RWPE1 (cell line): ENCODE measurements around the gene XXYLT1.
"Not testable (repeated sequence)": the region's sequence is repeated elsewhere in the genome, so short reads cannot be mapped to it uniquely, and the experiment has no call there.

Experiments
- CTCF ChIA-PET: fragments of 350-600 bp; sonication (Branson Sonifier 250); formaldehyde crosslinking; extraction: SDS; loops from one replicate; lab custom pipeline; 2021; lab: Yijun Ruan, JAX
- POLR2A ChIA-PET: fragments of 400-600 bp; formaldehyde crosslinking; extraction: SDS; loops from one replicate; lab custom pipeline; 2020; ENCODE audit warnings: antibody characterized with exemption; ENCODE audit not compliant: low non-redundant PET; lab: Yijun Ruan, JAX
- DNase-seq: peaks from one replicate; pipeline ENCODE4 v3.0.0; 2012; ENCODE audit warnings: low spot score
- H3K27ac ChIP-seq: fragments of 450-650 bp; 2 replicates; pipeline ENCODE4 v1.5.1; 2017
- CTCF ChIP-seq: fragments of 450-650 bp; conservative IDR thresholded peaks from 2 replicates; pipeline ENCODE4 v1.5.1; 2017; ENCODE audit warnings: low read depth, mild to moderate bottlenecking

Gene XXYLT1

GRCh38 chr3:195038161-195038560 lies 232.8 kb downstream of the XXYLT1 start:
- no peak for TF ChIP-seq CTCF
- H3K27ac ChIP-seq: no peak overlapping the region
- no peak for DNase-seq
- ChIA-PET POLR2A (no interaction called here), CTCF (no interaction called here)

- POLR2A ChIA-PET, DNase-seq, CTCF ChIA-PET, H3K27ac ChIP-seq: not testable (repeated sequence)
Observed at GRCh38 chr3:195037586-195037985, 233.4 kb downstream of the XXYLT1 start.

GRCh38 chr3:195036974-195037373 lies 234.0 kb downstream of the XXYLT1 start:
- ChIA-PET POLR2A (no interaction called here), CTCF (no interaction called here)
- no peak overlapping the region for H3K27ac ChIP-seq
- no peak for TF ChIP-seq CTCF
- DNase-seq: no peak

- TF ChIP-seq CTCF: no peak
- ChIA-PET POLR2A (no interaction called here), CTCF (no interaction called here)
- DNase-seq: no peak
- H3K27ac ChIP-seq: no peak overlapping the region
Observed at GRCh38 chr3:195036574-195036973, 234.4 kb downstream of the XXYLT1 start.

- TF ChIP-seq CTCF: no peak
- CTCF ChIA-PET: no interaction called here
- POLR2A ChIA-PET: no interaction called here
- no peak overlapping the region for H3K27ac ChIP-seq
- DNase-seq: no peak
Observed at GRCh38 chr3:195036203-195036505, 234.8 kb downstream of the XXYLT1 start.

- TF ChIP-seq CTCF: no peak
- H3K27ac ChIP-seq: no peak overlapping the region
- DNase-seq: no peak
- POLR2A ChIA-PET: no interaction called here
- CTCF ChIA-PET: interaction anchor here (1.1 kb wide), 1 partner anchor 353 kb away, joined by 4 read pairs; no protein-coding TSS in a partner anchor
Observed at GRCh38 chr3:195035345-195036202, 235.4 kb downstream of the XXYLT1 start.

GRCh38 chr3:195034541-195034940 lies 236.4 kb downstream of the XXYLT1 start:
- DNase-seq: no peak
- no peak overlapping the region for H3K27ac ChIP-seq
- ChIA-PET POLR2A (no interaction called here), CTCF (interaction anchor here (1.1 kb wide), 1 partner anchor 352 kb away, joined by 4 read pairs; no protein-coding TSS in a partner anchor)
- no peak for TF ChIP-seq CTCF
